SK-N-SH (cell line): Measurements from ENCODE around the gene TNRC6A. TPM values are rescaled to one million over a fixed set of nuclear protein-coding genes. Genes with fewer than 3 reads are reported as not detected.
A peak's percentile ranks its signal among the peaks of the same experiment; 100 is the strongest.

ENCODE experiments used
- CTCF ChIA-PET: fragments of 300-600, 350-600 bp; formaldehyde crosslinking; extraction: SDS; loops from one replicate; lab custom pipeline; 2021; lab: Yijun Ruan, JAX
- POLR2A ChIA-PET: fragments of 350-600 bp; sonication (Branson Sonifier 250); formaldehyde crosslinking; extraction: SDS; loops from one replicate; lab custom pipeline; 2020; ENCODE audit warnings: antibody characterized with exemption, inconsistent platforms; lab: Yijun Ruan, JAX
- DNase-seq: peaks from one replicate; pipeline ENCODE4 v3.0.0; 2012
- H2AFZ ChIP-seq: fragments of 200-600 bp; sonication (generic); 2 replicates; pipeline ENCODE4 v1.8.1; 2016; ENCODE audit warnings: antibody characterized with exemption, mild to moderate bottlenecking, low read depth
- H3F3A ChIP-seq: fragments of 200-600 bp; sonication (generic); replicated peaks from 2 replicates; pipeline ENCODE3; 2016; ENCODE audit warnings: antibody characterized with exemption, mild to moderate bottlenecking; ENCODE audit not compliant: insufficient read depth
- H3K27ac ChIP-seq, 2 experiments: fragments of 200-500 bp in 1 of 2; fragments of 200-600 bp in 1 of 2; sonication (Bioruptor generic) in 1 of 2; sonication (generic), shearing (Covaris generic) in 1 of 2; 2 replicates each; pipeline versions ENCODE4 v1.5.1 to v1.6.1; 2014 to 2016; ENCODE audit warnings: low read depth in 2 of 2, inconsistent platforms in 1 of 2, low read length in 1 of 2, mild to moderate bottlenecking in 1 of 2, mixed read lengths in 1 of 2
- H3K27me3 ChIP-seq: fragments of 200-600 bp; sonication (generic), shearing (Covaris generic); 2 replicates; pipeline ENCODE4 v1.6.1; 2016; ENCODE audit warnings: mixed run types; ENCODE audit not compliant: insufficient read depth
- H3K36me3 ChIP-seq, 2 experiments: fragments of 200-500 bp in 1 of 2; fragments of 200-600 bp in 1 of 2; sonication (Bioruptor generic) in 1 of 2; sonication (generic) in 1 of 2; replicated peaks in 1 of 2; 2 replicates each; pipeline versions ENCODE3 to v1.5.1; 2014 to 2016; ENCODE audit warnings: low read length in 1 of 2, mild to moderate bottlenecking in 1 of 2; ENCODE audit not compliant: insufficient read depth in 2 of 2, control insufficient read depth in 1 of 2
- H3K4me1 ChIP-seq, 2 experiments: fragments of 200-500 bp in 1 of 2; fragments of 200-600 bp in 1 of 2; sonication (Bioruptor generic) in 1 of 2; sonication (generic), shearing (Covaris generic) in 1 of 2; 2 replicates each; pipeline versions ENCODE4 v1.5.1 to v1.6.1; 2014 to 2016; ENCODE audit warnings: low read depth in 1 of 2, low read length in 1 of 2, mixed run types in 1 of 2; ENCODE audit not compliant: insufficient read depth in 2 of 2, control insufficient read depth in 1 of 2
- H3K4me2 ChIP-seq: fragments of 200-600 bp; sonication (generic), shearing (Covaris generic); 2 replicates; pipeline ENCODE4 v1.6.1; 2017; ENCODE audit warnings: mixed run types
- H3K4me3 ChIP-seq, 2 experiments: fragments of 200-500 bp in 1 of 2; fragments of 200-600 bp in 1 of 2; sonication (Bioruptor generic) in 1 of 2; sonication (generic), shearing (Covaris generic) in 1 of 2; 2 replicates each; pipeline versions ENCODE4 v1.5.1 to v1.8.1; 2014 to 2016; ENCODE audit warnings: low read depth in 2 of 2, inconsistent platforms in 1 of 2, low read length in 1 of 2, mild to moderate bottlenecking in 1 of 2, mixed read lengths in 1 of 2, moderate library complexity in 1 of 2
- H3K79me2 ChIP-seq: fragments of 200-600 bp; sonication (generic); 2 replicates; pipeline ENCODE4 v1.8.1; 2017; ENCODE audit warnings: mild to moderate bottlenecking; ENCODE audit not compliant: insufficient read depth
- H3K9ac ChIP-seq: fragments of 200-600 bp; sonication (generic); 2 replicates; pipeline ENCODE4 v1.6.1; 2017; ENCODE audit warnings: mixed run types
- H3K9me2 ChIP-seq: fragments of 200-600 bp; sonication (generic); 2 replicates; pipeline ENCODE4 v1.6.1; 2017; ENCODE audit warnings: mixed run types
- H3K9me3 ChIP-seq: fragments of 200-600 bp; sonication (generic); 2 replicates; pipeline ENCODE4 v1.6.1; 2017; ENCODE audit warnings: mixed run types, mild to moderate bottlenecking, moderate library complexity
- H4K20me1 ChIP-seq: fragments of 200-600 bp; sonication (generic); 2 replicates; pipeline ENCODE4 v1.6.1; 2017; ENCODE audit warnings: mild to moderate bottlenecking, mixed run types; ENCODE audit not compliant: insufficient read depth
- EZH2phosphoT487 ChIP-seq: fragments of 200-600 bp; sonication (generic); IDR thresholded peaks from 2 replicates; pipeline ENCODE4 v1.6.1; 2017; ENCODE audit warnings: low read depth, mixed run types, mild to moderate bottlenecking, antibody characterized with exemption, moderate library complexity, borderline replicate concordance
- GATA2 ChIP-seq: sonication (generic); formaldehyde crosslinking; IDR thresholded peaks from 2 replicates; pipeline ENCODE4 v1.5.0; 2020; ENCODE audit warnings: mild to moderate bottlenecking, missing genetic modification reagents
- MAX ChIP-seq: IDR thresholded peaks from 2 replicates; pipeline ENCODE4 v1.4.0; 2012; ENCODE audit warnings: low read depth
- PBX3 ChIP-seq: IDR thresholded peaks from 2 replicates; pipeline ENCODE4; 2012
- RAD21 ChIP-seq: IDR thresholded peaks from 2 replicates; pipeline ENCODE4 v1.6.1; 2012; ENCODE audit warnings: mild to moderate bottlenecking, low read length
- REST ChIP-seq: IDR thresholded peaks from 2 replicates; pipeline ENCODE4 v1.6.1; 2012; ENCODE audit warnings: mild to moderate bottlenecking, low read depth, low read length, moderate library complexity
- TAF1 ChIP-seq: IDR thresholded peaks from 2 replicates; pipeline ENCODE4 v1.6.1; 2012; ENCODE audit warnings: low read depth, mild to moderate bottlenecking, low read length, moderate library complexity, borderline replicate concordance
- WGBS: methylation state at CpG from one replicate; pipeline ENCODE4 v1.1.6; 2017; ENCODE audit warnings: low lambda C conversion rate; 5-methylcytosine and 5-hydroxymethylcytosine counted together
- polyA plus RNA-seq, 3 experiments: library from polyadenylated mRNA; depleted of rRNA; stranded (reverse); fragments of >200 nt; gene quantifications; 2 replicates each; pipeline ENCODE4 v1.2.3, GENCODE V29; 2012
- TF ChIP-seq, protein P1 (sequence below): IDR thresholded peaks from 2 replicates; pipeline ENCODE4 v1.4.0; 2012; ENCODE audit warnings: low read depth, borderline replicate concordance
- TF ChIP-seq, protein P2 (sequence below): IDR thresholded peaks from 2 replicates; pipeline ENCODE4 v1.4.0; 2012; ENCODE audit warnings: low read depth, borderline replicate concordance

Gene TNRC6A
- polyA plus RNA-seq, 1 of the 3 experiments (the other 2 are of a cell fraction): 32.5 TPM

DNA sequence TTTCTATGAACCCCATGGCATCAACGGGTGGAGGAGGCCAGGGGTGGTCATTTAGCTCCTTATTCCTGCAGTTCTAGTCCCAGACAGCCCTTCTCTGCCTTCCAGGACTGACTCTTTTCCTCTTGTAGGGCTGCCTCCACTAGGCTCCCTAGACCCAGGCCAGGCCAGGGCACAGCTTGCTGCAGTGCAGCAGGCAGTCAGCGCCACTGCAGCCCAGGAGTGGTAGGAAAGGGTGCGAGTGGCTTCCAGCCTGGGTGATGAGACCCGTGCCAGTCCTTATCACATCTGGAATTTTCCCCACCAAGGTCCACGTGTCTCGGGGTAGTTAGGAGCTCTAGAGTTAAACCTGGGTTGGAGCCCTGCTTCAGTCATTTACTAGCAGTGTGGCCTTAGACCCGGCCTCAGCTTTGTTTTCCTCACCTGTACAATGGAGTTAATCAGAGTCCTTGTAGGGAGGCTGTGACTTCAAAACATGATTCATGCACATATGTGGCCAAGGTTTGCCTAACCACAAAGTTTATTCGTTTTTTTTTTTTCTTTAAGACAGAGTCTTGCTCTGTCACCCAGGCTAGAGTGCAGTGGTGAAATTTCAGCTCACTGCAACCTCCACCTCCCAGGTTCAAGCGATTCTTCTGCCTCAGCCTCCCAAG is 121.0 kb downstream of the TNRC6A start (continued):
- TF ChIP-seq REST: no peak
- TF ChIP-seq, protein P1, sequence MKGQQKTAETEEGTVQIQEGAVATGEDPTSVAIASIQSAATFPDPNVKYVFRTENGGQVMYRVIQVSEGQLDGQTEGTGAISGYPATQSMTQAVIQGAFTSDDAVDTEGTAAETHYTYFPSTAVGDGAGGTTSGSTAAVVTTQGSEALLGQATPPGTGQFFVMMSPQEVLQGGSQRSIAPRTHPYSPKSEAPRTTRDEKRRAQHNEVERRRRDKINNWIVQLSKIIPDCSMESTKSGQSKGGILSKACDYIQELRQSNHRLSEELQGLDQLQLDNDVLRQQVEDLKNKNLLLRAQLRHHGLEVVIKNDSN: no peak
- TF ChIP-seq, protein P2, sequence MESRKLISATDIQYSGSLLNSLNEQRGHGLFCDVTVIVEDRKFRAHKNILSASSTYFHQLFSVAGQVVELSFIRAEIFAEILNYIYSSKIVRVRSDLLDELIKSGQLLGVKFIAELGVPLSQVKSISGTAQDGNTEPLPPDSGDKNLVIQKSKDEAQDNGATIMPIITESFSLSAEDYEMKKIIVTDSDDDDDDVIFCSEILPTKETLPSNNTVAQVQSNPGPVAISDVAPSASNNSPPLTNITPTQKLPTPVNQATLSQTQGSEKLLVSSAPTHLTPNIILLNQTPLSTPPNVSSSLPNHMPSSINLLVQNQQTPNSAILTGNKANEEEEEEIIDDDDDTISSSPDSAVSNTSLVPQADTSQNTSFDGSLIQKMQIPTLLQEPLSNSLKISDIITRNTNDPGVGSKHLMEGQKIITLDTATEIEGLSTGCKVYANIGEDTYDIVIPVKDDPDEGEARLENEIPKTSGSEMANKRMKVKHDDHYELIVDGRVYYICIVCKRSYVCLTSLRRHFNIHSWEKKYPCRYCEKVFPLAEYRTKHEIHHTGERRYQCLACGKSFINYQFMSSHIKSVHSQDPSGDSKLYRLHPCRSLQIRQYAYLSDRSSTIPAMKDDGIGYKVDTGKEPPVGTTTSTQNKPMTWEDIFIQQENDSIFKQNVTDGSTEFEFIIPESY: no peak
- TF ChIP-seq RAD21: no peak
- TF ChIP-seq EZH2phosphoT487: no peak
- TF ChIP-seq GATA2 (CRISPR knock-in tag): no peak
- TF ChIP-seq MAX: no peak
- 0 out of 2 replicates have a peak, but pooled peaks have one; percentile 23 for TF ChIP-seq PBX3
- no peak for TF ChIP-seq TAF1

- Histone ChIP-seq H3K4me1 (peaks cover 10 to 21% of the 10 kb centered on the region in 2 experiments; a peak in 2 of 4 replicates), H4K20me1 (no peaks in the 10 kb centered on the region), H3F3A (peaks cover 30% of the 10 kb centered on the region), H3K36me3 (no peaks in the 10 kb centered on the region)
- 43% methylated on average over 8 of the region's 8 CpGs for WGBS
- DNase-seq: no peak
- TF ChIP-seq PBX3 (peak; percentile 14; the same call in 1 of the 2 replicates), MAX (no peak)
- TF ChIP-seq, all 33 proteins: peak for 1
- ChIA-PET CTCF (interaction anchor here (0.6 to 1.6 kb wide), 3 partner anchors 97 to 334 kb away, joined by 3 read pairs; no protein-coding TSS in a partner anchor), POLR2A (no interaction called here)
- H3K4me2 ChIP-seq: 0 out of 2 replicates have a peak overlapping the region, but pooled peaks have one; percentile 28
- H3K9ac ChIP-seq: no peak overlapping the region
- no peak overlapping the region for H3K4me3 ChIP-seq
- H3K27me3 ChIP-seq: no peaks in the 10 kb centered on the region
- H3K9me2 ChIP-seq: no peaks in the 10 kb centered on the region
- no peak overlapping the region for H2AFZ ChIP-seq
- no peak overlapping the region for H3K27ac ChIP-seq
- H3K9me3 ChIP-seq: no peaks in the 10 kb centered on the region
- H3K79me2 ChIP-seq: no peaks in the 10 kb centered on the region
Observed at GRCh38 chr16:24851700-24852099, 122.2 kb downstream of the TNRC6A start.
